Hepatocyte (in vitro differentiated cells): Measurements from ENCODE around the gene SEZ6L2.

Experiments
- EZH2 ChIP-seq: fragments of 200-600 bp; sonication (generic); IDR thresholded peaks from 2 replicates; pipeline ENCODE4 v1.6.1; 2016; ENCODE audit warnings: antibody characterized with exemption, mild to moderate bottlenecking, borderline replicate concordance
- EZH2phosphoT487 ChIP-seq: fragments of 200-600 bp; sonication (generic); IDR thresholded peaks from one replicate; pipeline ENCODE4 v1.6.1; 2018; ENCODE audit warnings: antibody characterized with exemption, mild to moderate bottlenecking, low read depth, moderate library complexity; ENCODE audit not compliant: unreplicated experiment, severe bottlenecking
- TF ChIP-seq, protein P1 (sequence below): fragments of 200-600 bp; sonication (generic); IDR thresholded peaks from 2 replicates; pipeline ENCODE4 v1.5.1; 2016; ENCODE audit warnings: antibody characterized with exemption, mild to moderate bottlenecking; ENCODE audit not compliant: poor library complexity

GRCh38 chr16:29900102-29900887, 945 bp upstream of the SEZ6L2 start, which contains the start of gene ASPHD1:
- TF ChIP-seq, protein P1, sequence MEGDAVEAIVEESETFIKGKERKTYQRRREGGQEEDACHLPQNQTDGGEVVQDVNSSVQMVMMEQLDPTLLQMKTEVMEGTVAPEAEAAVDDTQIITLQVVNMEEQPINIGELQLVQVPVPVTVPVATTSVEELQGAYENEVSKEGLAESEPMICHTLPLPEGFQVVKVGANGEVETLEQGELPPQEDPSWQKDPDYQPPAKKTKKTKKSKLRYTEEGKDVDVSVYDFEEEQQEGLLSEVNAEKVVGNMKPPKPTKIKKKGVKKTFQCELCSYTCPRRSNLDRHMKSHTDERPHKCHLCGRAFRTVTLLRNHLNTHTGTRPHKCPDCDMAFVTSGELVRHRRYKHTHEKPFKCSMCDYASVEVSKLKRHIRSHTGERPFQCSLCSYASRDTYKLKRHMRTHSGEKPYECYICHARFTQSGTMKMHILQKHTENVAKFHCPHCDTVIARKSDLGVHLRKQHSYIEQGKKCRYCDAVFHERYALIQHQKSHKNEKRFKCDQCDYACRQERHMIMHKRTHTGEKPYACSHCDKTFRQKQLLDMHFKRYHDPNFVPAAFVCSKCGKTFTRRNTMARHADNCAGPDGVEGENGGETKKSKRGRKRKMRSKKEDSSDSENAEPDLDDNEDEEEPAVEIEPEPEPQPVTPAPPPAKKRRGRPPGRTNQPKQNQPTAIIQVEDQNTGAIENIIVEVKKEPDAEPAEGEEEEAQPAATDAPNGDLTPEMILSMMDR: no peak
- TF ChIP-seq EZH2 (no peak), EZH2phosphoT487 (no peak)
